Central memory CD4-positive, alpha-beta T cell (primary cell): ENCODE results near the gene LNX1.
"Not testable (repeated sequence)": the region's sequence is repeated elsewhere in the genome, so short reads cannot be mapped to it uniquely, and the experiment has no call there.

ENCODE experiments used
- DNase-seq: peaks from one replicate; pipeline ENCODE4 v3.0.0; 2022

LNX1 gene

GRCh38 chr4:53453385-53453784 is 137.9 kb downstream of the LNX1 start:
- DNase-seq, result no peak

- DNase-seq, result no peak
These were observed 140.5 kb downstream of the LNX1 start for GRCh38 chr4:53450773-53451172.

GRCh38 chr4:53444954-53445353 is 146.3 kb downstream of the LNX1 start:
- no peak for DNase-seq

GRCh38 chr4:53441564-53441963 is 149.7 kb downstream of the LNX1 start:
- no peak for DNase-seq

GRCh38 chr4:53436251-53436650 is 155.0 kb downstream of the LNX1 start:
- no peak for DNase-seq

- DNase-seq, result no peak
These were observed 158.5 kb downstream of the LNX1 start for GRCh38 chr4:53432528-53433424.

GRCh38 chr4:53431052-53431451 is 160.2 kb downstream of the LNX1 start:
- DNase-seq, result no peak

GRCh38 chr4:53427366-53427765 is 163.9 kb downstream of the LNX1 start:
- no peak for DNase-seq

GRCh38 chr4:53424280-53424679 is 167.0 kb downstream of the LNX1 start:
- no peak for DNase-seq

- no peak for DNase-seq
These were observed 168.9 kb downstream of the LNX1 start for GRCh38 chr4:53422367-53422766.

GRCh38 chr4:53421791-53422190 is 169.5 kb downstream of the LNX1 start:
- no peak for DNase-seq

GRCh38 chr4:53419208-53419607 is 172.1 kb downstream of the LNX1 start:
- DNase-seq, result no peak

- not testable (repeated sequence) for DNase-seq
These were observed 181.8 kb downstream of the LNX1 start for GRCh38 chr4:53409479-53409878.
